ENCODE data around the gene CD164L2.
A peak's percentile ranks its signal among the peaks of the same experiment; 100 is the strongest.

CD164L2 gene

GRCh38 chr1:27365372-27366112, 17.6 kb downstream of the CD164L2 start:
- DNase-seq (ENCODE audit: extremely low read depth in 1 of 2, low read depth in 1 of 2) = peak in 1 of 2 donors; percentile 66

- DNase-seq (ENCODE audit: extremely low read depth in 1 of 2, low read depth in 1 of 2) = no peak
Measured at GRCh38 chr1:27364696-27365371, 18.3 kb downstream of the CD164L2 start.

- no peak for DNase-seq (ENCODE audit: extremely low read depth in 1 of 2, low read depth in 1 of 2)
Measured at GRCh38 chr1:27363766-27364695, 19.1 kb downstream of the CD164L2 start.

GRCh38 chr1:27361553-27361952, 21.6 kb downstream of the CD164L2 start:
- DNase-seq (ENCODE audit: extremely low read depth in 1 of 2, low read depth in 1 of 2) = no peak

- no peak for DNase-seq (ENCODE audit: extremely low read depth in 1 of 2, low read depth in 1 of 2)
Measured at GRCh38 chr1:27361044-27361402, 22.1 kb downstream of the CD164L2 start.

- peak in 1 of 2 donors; percentile 42 for DNase-seq (ENCODE audit: extremely low read depth in 1 of 2, low read depth in 1 of 2)
Measured at GRCh38 chr1:27360159-27361043, 22.7 kb downstream of the CD164L2 start.

GRCh38 chr1:27359822-27360158, 23.3 kb downstream of the CD164L2 start:
- no peak for DNase-seq (ENCODE audit: extremely low read depth in 1 of 2, low read depth in 1 of 2)

GRCh38 chr1:27358928-27359313, 24.2 kb downstream of the CD164L2 start:
- DNase-seq (ENCODE audit: extremely low read depth in 1 of 2, low read depth in 1 of 2) = no peak

GRCh38 chr1:27358038-27358927, 24.9 kb downstream of the CD164L2 start:
- DNase-seq (ENCODE audit: extremely low read depth in 1 of 2, low read depth in 1 of 2) = no peak

GRCh38 chr1:27357281-27358037, 25.7 kb downstream of the CD164L2 start:
- DNase-seq (ENCODE audit: extremely low read depth in 1 of 2, low read depth in 1 of 2) = peak; percentile 48 to 74

GRCh38 chr1:27356619-27357280, 26.4 kb downstream of the CD164L2 start:
- peak in 1 of 2 donors; percentile 20 for DNase-seq (ENCODE audit: extremely low read depth in 1 of 2, low read depth in 1 of 2)

- no peak for DNase-seq (ENCODE audit: extremely low read depth in 1 of 2, low read depth in 1 of 2)
Measured at GRCh38 chr1:27356277-27356618, 26.9 kb downstream of the CD164L2 start.

- no peak for DNase-seq (ENCODE audit: extremely low read depth in 1 of 2, low read depth in 1 of 2)
Measured at GRCh38 chr1:27355683-27356082, 27.4 kb downstream of the CD164L2 start.

- DNase-seq (ENCODE audit: extremely low read depth in 1 of 2, low read depth in 1 of 2) = no peak
Measured at GRCh38 chr1:27353629-27354028, 29.5 kb downstream of the CD164L2 start.

GRCh38 chr1:27353166-27353565, 30.0 kb downstream of the CD164L2 start:
- no peak for DNase-seq (ENCODE audit: extremely low read depth in 1 of 2, low read depth in 1 of 2)

- DNase-seq (ENCODE audit: extremely low read depth in 1 of 2, low read depth in 1 of 2) = no peak
Measured at GRCh38 chr1:27351541-27352107, 31.5 kb downstream of the CD164L2 start.

GRCh38 chr1:27350663-27351540, 32.2 kb downstream of the CD164L2 start:
- no peak for DNase-seq (ENCODE audit: extremely low read depth in 1 of 2, low read depth in 1 of 2)

All from activated CD8-positive, alpha-beta memory T cell treated with anti-CD3 and anti-CD28 coated beads for 1 hour (primary cell).